Endothelial cell of umbilical vein (primary cell): ENCODE measurements around the gene CSNK1D. TPM values are rescaled to one million over a fixed set of nuclear protein-coding genes. Genes with fewer than 3 reads are reported as not detected.
A peak's percentile ranks its signal among the peaks of the same experiment; 100 is the strongest.

Experiments used
- BruUV-seq: library from RNA; stranded (reverse); fragments of 400-500 nt; replicated peaks from 2 replicates; lab custom pipeline; 2021; lab: Mats Ljungman, UMichigan
- CTCF ChIA-PET: fragments of 300-600, 350-600 bp; sonication (Branson Sonifier 250); formaldehyde crosslinking; loops from one replicate; lab custom pipeline; 2021; ENCODE audit warnings: antibody characterized with exemption, inconsistent platforms; lab: Charles Lee
- POLR2A ChIA-PET: fragments of 300-600, 350-600 bp; sonication (Branson Sonifier 250); formaldehyde crosslinking; loops from one replicate; lab custom pipeline; 2021; ENCODE audit warnings: antibody characterized with exemption, inconsistent platforms; lab: Charles Lee
- DNase-seq: peaks from one replicate; pipeline ENCODE4 v3.0.0-alpha.2; 2011; ENCODE audit warnings: low read depth, low spot score
- FAIRE-seq: peaks from 2 replicates; lab custom pipeline; 2011; peaks lifted over from hg19 to GRCh38; lab: Jason Lieb, UNC
- H2AFZ ChIP-seq: 2 replicates; pipeline ENCODE4 v1.6.0; 2012; ENCODE audit warnings: low read depth, low read length, control low read depth, inconsistent platforms
- H3K27ac ChIP-seq: 2 replicates; pipeline ENCODE4 v1.5.1; 2011; ENCODE audit warnings: low read depth, mild to moderate bottlenecking, control low read depth, low read length, moderate library complexity; ENCODE audit not compliant: insufficient read depth
- H3K27me3 ChIP-seq, 2 experiments: 2 replicates each; pipeline versions ENCODE4 v1.6.0 to v1.6.1; 2011; ENCODE audit warnings: low read length in 2 of 2, mixed read lengths in 1 of 2; ENCODE audit not compliant: control insufficient read depth in 2 of 2, insufficient read depth in 2 of 2
- H3K36me3 ChIP-seq, 2 experiments: 2 replicates in 1 of 2; 3 replicates in 1 of 2; pipeline ENCODE4 v1.5.1; 2011; ENCODE audit warnings: low read length in 2 of 2, mild to moderate bottlenecking in 1 of 2, moderate library complexity in 1 of 2; ENCODE audit not compliant: control insufficient read depth in 2 of 2, insufficient read depth in 2 of 2; ENCODE audit errors: extremely low read depth in 1 of 2
- H3K4me1 ChIP-seq: 3 replicates; pipeline ENCODE4 v1.5.1; 2011; ENCODE audit warnings: mild to moderate bottlenecking, low read length; ENCODE audit not compliant: control insufficient read depth, insufficient read depth; ENCODE audit errors: extremely low read depth
- H3K4me2 ChIP-seq: 2 replicates; pipeline ENCODE4 v1.6.1; 2011; ENCODE audit warnings: low read length, control low read depth, mixed read lengths; ENCODE audit not compliant: insufficient read depth
- H3K4me3 ChIP-seq, 3 experiments: fragments of 200-600 bp in 1 of 3; sonication (generic), shearing (Covaris generic) in 1 of 3; replicated peaks in 1 of 3; 2 replicates each; pipeline ENCODE4 v1.5.1; 2011 to 2016; ENCODE audit warnings: control low read depth in 3 of 3, low read length in 3 of 3, mild to moderate bottlenecking in 2 of 3, inconsistent platforms in 1 of 3, low read depth in 1 of 3, moderate library complexity in 1 of 3; ENCODE audit not compliant: insufficient read depth in 1 of 3
- H3K79me2 ChIP-seq: 2 replicates; pipeline ENCODE4 v1.6.0; 2012; ENCODE audit warnings: low read length, inconsistent platforms; ENCODE audit not compliant: control insufficient read depth, insufficient read depth
- H3K9ac ChIP-seq: replicated peaks from 2 replicates; pipeline ENCODE3; 2011; ENCODE audit warnings: low read length, control low read depth; ENCODE audit not compliant: insufficient read depth; ENCODE audit errors: extremely low read depth
- H3K9me1 ChIP-seq: replicated peaks from 3 replicates; pipeline ENCODE4 v1.6.0; 2011; ENCODE audit warnings: mild to moderate bottlenecking, low read length; ENCODE audit not compliant: control insufficient read depth, insufficient read depth; ENCODE audit errors: extremely low read depth
- H3K9me3 ChIP-seq: replicated peaks from 2 replicates; pipeline ENCODE4 v1.5.1; 2012; ENCODE audit warnings: low read length, inconsistent platforms; ENCODE audit not compliant: control insufficient read depth, insufficient read depth
- H4K20me1 ChIP-seq: replicated peaks from 2 replicates; pipeline ENCODE3; 2011; ENCODE audit warnings: mild to moderate bottlenecking, low read length; ENCODE audit not compliant: control insufficient read depth, insufficient read depth; ENCODE audit errors: extremely low read depth
- EZH2 ChIP-seq: IDR thresholded peaks from 2 replicates; pipeline ENCODE4 v1.6.1; 2012; ENCODE audit warnings: borderline replicate concordance, low read depth, mild to moderate bottlenecking, moderate library complexity, low read length, inconsistent platforms; ENCODE audit not compliant: severe bottlenecking
- FOS ChIP-seq: IDR thresholded peaks from 2 replicates; pipeline ENCODE4 v1.6.1; 2011; ENCODE audit warnings: mild to moderate bottlenecking, low read length, moderate library complexity, borderline replicate concordance; ENCODE audit not compliant: insufficient read depth
- GATA2 ChIP-seq: IDR thresholded peaks from 2 replicates; pipeline ENCODE4 v1.7.0; 2011; ENCODE audit warnings: low read depth, mild to moderate bottlenecking, moderate library complexity, mixed read lengths, low read length; ENCODE audit not compliant: insufficient read length, insufficient read depth
- JUN ChIP-seq: IDR thresholded peaks from 2 replicates; pipeline ENCODE4 v1.6.1; 2011; ENCODE audit warnings: borderline replicate concordance, low read depth; ENCODE audit not compliant: insufficient read length, insufficient read depth
- MYC ChIP-seq: IDR thresholded peaks from one replicate; pipeline ENCODE4 v1.6.1; 2011; ENCODE audit warnings: mild to moderate bottlenecking, low read depth, low read length
- POLR2A ChIP-seq: IDR thresholded peaks from 2 replicates; pipeline ENCODE4 v1.6.1; 2012; ENCODE audit warnings: low read depth, mild to moderate bottlenecking, control low read depth, low read length
- POLR2AphosphoS5 ChIP-seq: IDR thresholded peaks from 2 replicates; pipeline ENCODE4 v1.6.1; 2012; ENCODE audit warnings: low read depth, mild to moderate bottlenecking, control low read depth, low read length, moderate library complexity; ENCODE audit not compliant: insufficient read depth
- dilution Hi-C: fragments of 300-500 bp; cut with MboI; formaldehyde crosslinking; loops from one replicate; pipeline ENCODE4 v1.15.0; 2019; ENCODE audit warnings: low sequenced_read_pairs; ENCODE audit not compliant: extremely low pct_ligation_motif_present
- intact Hi-C: fragments of 100-400 bp; cut with micrococcal nuclease; formaldehyde crosslinking; loops from one replicate; pipeline ENCODE4 v1.10.0; 2022
- polyA plus RNA-seq, 4 experiments: library from polyadenylated mRNA; depleted of rRNA in 3 of 4; stranded (reverse) in 3 of 4; unstranded in 1 of 4; fragments of >200 nt; gene quantifications; 2 replicates each; pipeline versions ENCODE4 v1.2.1 to v1.2.3, GENCODE V29; 2011 to 2012; ENCODE audit warnings: missing spikeins in 1 of 4
- total RNA-seq: library from RNA; stranded (reverse); gene quantifications from 2 replicates; pipeline ENCODE4 v1.2.3, GENCODE V29; 2021
- TF ChIP-seq, protein P1 (sequence below): IDR thresholded peaks from 2 replicates; pipeline ENCODE4 v1.6.1; 2011; ENCODE audit not compliant: insufficient read depth, insufficient read length
- TF ChIP-seq, protein P2 (sequence below), 2 donors: IDR thresholded peaks; 1 replicate in 1 of 2; 2 replicates in 1 of 2; pipeline ENCODE4 v1.5.1; 2011; ENCODE audit warnings: low read length in 2 of 2, mild to moderate bottlenecking in 2 of 2, moderate library complexity in 2 of 2, control low read depth in 1 of 2, inconsistent platforms in 1 of 2, low read depth in 1 of 2; ENCODE audit not compliant: insufficient read depth in 1 of 2; ENCODE audit errors: extremely low read depth in 1 of 2

Gene CSNK1D
- total and polyA plus RNA-seq, 2 donors (not counting 3 experiments of a cell fraction or from before 2014, with no cell fraction given), result 127 to 155 TPM

DNA sequence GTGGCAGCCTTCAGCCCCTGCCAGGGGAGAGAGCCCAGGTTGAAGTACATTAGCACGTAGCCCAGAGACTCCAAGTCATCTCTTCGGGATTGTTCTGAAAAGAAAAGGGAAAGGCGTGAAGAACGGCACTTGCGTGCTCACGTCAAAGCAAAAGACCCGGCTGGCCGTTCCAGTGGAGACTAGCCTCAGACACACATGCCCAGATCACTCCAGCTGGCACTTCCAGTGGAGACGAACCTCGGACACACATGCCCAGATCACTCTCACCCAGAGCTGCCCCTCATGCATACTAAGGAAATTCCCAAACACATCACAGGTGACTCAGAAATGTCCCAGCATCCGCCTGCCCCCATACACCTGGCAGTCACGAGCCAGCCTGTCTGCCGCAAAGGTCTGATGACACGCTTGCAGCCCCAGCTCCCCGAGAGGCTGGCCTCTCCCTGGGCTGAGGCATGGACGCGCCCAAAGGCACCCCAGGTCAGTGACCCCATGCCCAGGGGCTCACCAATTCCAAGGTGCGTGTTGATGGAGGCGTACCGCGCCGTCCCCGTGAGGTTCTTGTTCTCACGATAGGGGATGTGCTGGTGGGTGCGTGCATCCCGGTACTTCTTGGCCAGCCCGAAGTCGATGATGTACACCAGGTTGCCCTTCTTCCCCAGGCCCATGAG lies 20.9 kb downstream of the CSNK1D start:
- DNase-seq (no peak), FAIRE-seq (no peak)
- TSS peak; percentile 13 for BruUV-seq
- no peaks in the 10 kb centered on the region for H3K9me3 ChIP-seq
- H3K4me3 ChIP-seq, result no peak overlapping the region
- intact Hi-C loops, result no loop called here
- ChIA-PET CTCF (no interaction called here), POLR2A (no interaction called here)
- H3K4me1 ChIP-seq, result peaks cover 3% of the 10 kb centered on the region
- no peak overlapping the region for H3K4me2 ChIP-seq
- no peak overlapping the region for H2AFZ ChIP-seq
- dilution Hi-C loops, result no loop called here
- no peaks in the 10 kb centered on the region for H4K20me1 ChIP-seq
- TF ChIP-seq JUN (no peak), EZH2 (no peak), FOS (no peak), MYC (no peak), GATA2 (no peak), POLR2A (no peak), POLR2AphosphoS5 (no peak)
- TF ChIP-seq, protein P1, sequence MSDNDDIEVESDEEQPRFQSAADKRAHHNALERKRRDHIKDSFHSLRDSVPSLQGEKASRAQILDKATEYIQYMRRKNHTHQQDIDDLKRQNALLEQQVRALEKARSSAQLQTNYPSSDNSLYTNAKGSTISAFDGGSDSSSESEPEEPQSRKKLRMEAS, result no peak
- TF ChIP-seq, protein P2, sequence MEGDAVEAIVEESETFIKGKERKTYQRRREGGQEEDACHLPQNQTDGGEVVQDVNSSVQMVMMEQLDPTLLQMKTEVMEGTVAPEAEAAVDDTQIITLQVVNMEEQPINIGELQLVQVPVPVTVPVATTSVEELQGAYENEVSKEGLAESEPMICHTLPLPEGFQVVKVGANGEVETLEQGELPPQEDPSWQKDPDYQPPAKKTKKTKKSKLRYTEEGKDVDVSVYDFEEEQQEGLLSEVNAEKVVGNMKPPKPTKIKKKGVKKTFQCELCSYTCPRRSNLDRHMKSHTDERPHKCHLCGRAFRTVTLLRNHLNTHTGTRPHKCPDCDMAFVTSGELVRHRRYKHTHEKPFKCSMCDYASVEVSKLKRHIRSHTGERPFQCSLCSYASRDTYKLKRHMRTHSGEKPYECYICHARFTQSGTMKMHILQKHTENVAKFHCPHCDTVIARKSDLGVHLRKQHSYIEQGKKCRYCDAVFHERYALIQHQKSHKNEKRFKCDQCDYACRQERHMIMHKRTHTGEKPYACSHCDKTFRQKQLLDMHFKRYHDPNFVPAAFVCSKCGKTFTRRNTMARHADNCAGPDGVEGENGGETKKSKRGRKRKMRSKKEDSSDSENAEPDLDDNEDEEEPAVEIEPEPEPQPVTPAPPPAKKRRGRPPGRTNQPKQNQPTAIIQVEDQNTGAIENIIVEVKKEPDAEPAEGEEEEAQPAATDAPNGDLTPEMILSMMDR (IDR thresholded peaks at IDR 0.05; ENCODE audit: extremely low read depth in 1 of 2, insufficient read depth in 1 of 2, low read depth in 1 of 2, low read length in 2 of 2), result no peak
- H3K9ac ChIP-seq, result no peak overlapping the region
- no peak overlapping the region for H3K27ac ChIP-seq
- peaks cover 57% of the 10 kb centered on the region for H3K79me2 ChIP-seq
- no peaks in the 10 kb centered on the region for H3K9me1 ChIP-seq
- peaks cover 30 to 66% of the 10 kb centered on the region in 2 experiments for H3K36me3 ChIP-seq
- no peaks in the 10 kb centered on the region for H3K27me3 ChIP-seq
